ENCODE data around the gene MTPN. TPM values are rescaled to one million over a fixed set of nuclear protein-coding genes. Genes with fewer than 3 reads are reported as not detected.

Gene MTPN
- total RNA-seq, 5 donors from 2014 or later (not counting 1 experiment from before 2014, with no cell fraction given) = 74.2 to 96.3 (median 84.1) TPM

GRCh38 chr7:135991906-135992305 lies 14.7 kb upstream of the MTPN start:
- H3K4me1 Mint-ChIP-seq = peaks cover 9 to 27% (median 17%) of the 10 kb centered on the region in 3 donors
- H3K9me3 Mint-ChIP-seq = no peaks in the 10 kb centered on the region
- Histone ChIP-seq H3K27me3 (replicated peaks in 1 of 2; ENCODE audit: control insufficient read depth in 2 of 2, extremely low read depth in 1 of 2, insufficient read depth in 2 of 2, low read length in 1 of 2) (no peaks in the 10 kb centered on the region), H3K4me3 (ENCODE audit: control insufficient read depth in 1 of 2, extremely low read depth in 1 of 2, low read length in 1 of 2) (no peak overlapping the region), H3K36me3 (ENCODE audit: control insufficient read depth in 2 of 2, extremely low read depth in 1 of 2, insufficient read depth in 1 of 2, low read length in 1 of 2) (no peaks in the 10 kb centered on the region), H3K4me1 (ENCODE audit: control insufficient read depth in 1 of 2, extremely low read depth in 1 of 2, insufficient read depth in 2 of 2, low read length in 2 of 2) (peaks cover 0 to 13% of the 10 kb centered on the region in 2 experiments), H3K9me3 (no peaks in the 10 kb centered on the region), H3K27ac (ENCODE audit: low read length) (no peak overlapping the region)
- DNase-seq (no peak), ATAC-seq (replicated peaks in 1 of 4) (no peak)
- no peak overlapping the region for H3K4me3 Mint-ChIP-seq
- POLR2A ChIA-PET = no interaction called here
- H3K36me3 Mint-ChIP-seq = peaks cover 11% of the 10 kb centered on the region
- no peaks in the 10 kb centered on the region for H3K27me3 Mint-ChIP-seq
- H3K27ac Mint-ChIP-seq = no peak overlapping the region
- 100% methylated on average over 1 of the region's 2 CpGs for WGBS (ENCODE audit: insufficient coverage)
- CTCF ChIA-PET = interaction anchor here (0.6 to 0.7 kb wide), 3 partner anchors 9 to 1462 kb away, joined by 3 to 9 read pairs (median 4); no protein-coding TSS in a partner anchor

GRCh38 chr7:135991322-135991721 lies 14.2 kb upstream of the MTPN start:
- POLR2A ChIA-PET = interaction anchor here in 1 of 2 donors (0.6 kb wide), 1 partner anchor 9 kb away, joined by 3 read pairs; no protein-coding TSS in a partner anchor
- H3K4me3 ChIP-seq (ENCODE audit: control insufficient read depth in 1 of 2, extremely low read depth in 1 of 2, low read length in 1 of 2) = no peak overlapping the region
- Mint-ChIP-seq H3K4me1 (peaks cover 9 to 27% (median 17%) of the 10 kb centered on the region in 3 donors), H3K27me3 (no peaks in the 10 kb centered on the region), H3K9me3 (no peaks in the 10 kb centered on the region), H3K27ac (no peak overlapping the region), H3K36me3 (peaks cover 11% of the 10 kb centered on the region), H3K4me3 (no peak overlapping the region)
- no peak for ATAC-seq (replicated peaks in 1 of 4)
- no peaks in the 10 kb centered on the region for H3K36me3 ChIP-seq (ENCODE audit: control insufficient read depth in 2 of 2, extremely low read depth in 1 of 2, insufficient read depth in 1 of 2, low read length in 1 of 2)
- H3K9me3 ChIP-seq = no peaks in the 10 kb centered on the region
- H3K27me3 ChIP-seq (replicated peaks in 1 of 2; ENCODE audit: control insufficient read depth in 2 of 2, extremely low read depth in 1 of 2, insufficient read depth in 2 of 2, low read length in 1 of 2) = no peaks in the 10 kb centered on the region
- H3K27ac ChIP-seq (ENCODE audit: low read length) = no peak overlapping the region
- CTCF ChIA-PET = interaction anchor here (0.6 to 0.7 kb wide), 3 partner anchors 10 to 1463 kb away, joined by 3 to 9 read pairs (median 4); no protein-coding TSS in a partner anchor
- 86% methylated on average over 1 of the region's 6 CpGs for WGBS (ENCODE audit: insufficient coverage)
- DNase-seq = no peak
- H3K4me1 ChIP-seq (ENCODE audit: control insufficient read depth in 1 of 2, extremely low read depth in 1 of 2, insufficient read depth in 2 of 2, low read length in 2 of 2) = peaks cover 0 to 13% of the 10 kb centered on the region in 2 experiments

GRCh38 chr7:135990258-135990657 lies 13.1 kb upstream of the MTPN start:
- ChIA-PET CTCF (interaction anchor here in 1 of 2 donors (0.6 kb wide), 1 partner anchor 419 kb away, joined by 3 read pairs; no protein-coding TSS in a partner anchor), POLR2A (interaction anchor here (0.6 kb wide), 2 partner anchors 11 to 43 kb away, joined by 3 read pairs; no protein-coding TSS in a partner anchor)
- no peak for DNase-seq
- WGBS (ENCODE audit: insufficient coverage) = no CpG with 5 or more reads among the region's 1 CpG
- Histone ChIP-seq H3K4me3 (ENCODE audit: control insufficient read depth in 1 of 2, extremely low read depth in 1 of 2, low read length in 1 of 2) (no peak overlapping the region), H3K27me3 (replicated peaks in 1 of 2; ENCODE audit: control insufficient read depth in 2 of 2, extremely low read depth in 1 of 2, insufficient read depth in 2 of 2, low read length in 1 of 2) (no peaks in the 10 kb centered on the region), H3K27ac (ENCODE audit: low read length) (no peak overlapping the region), H3K9me3 (no peaks in the 10 kb centered on the region), H3K4me1 (ENCODE audit: control insufficient read depth in 1 of 2, extremely low read depth in 1 of 2, insufficient read depth in 2 of 2, low read length in 2 of 2) (peaks cover 0 to 13% of the 10 kb centered on the region in 2 experiments), H3K36me3 (ENCODE audit: control insufficient read depth in 2 of 2, extremely low read depth in 1 of 2, insufficient read depth in 1 of 2, low read length in 1 of 2) (no peaks in the 10 kb centered on the region)
- Mint-ChIP-seq H3K4me1 (peaks cover 9 to 32% (median 21%) of the 10 kb centered on the region in 3 donors), H3K9me3 (no peaks in the 10 kb centered on the region), H3K27me3 (no peaks in the 10 kb centered on the region), H3K27ac (no peak overlapping the region), H3K4me3 (no peak overlapping the region), H3K36me3 (peaks cover 8% of the 10 kb centered on the region)
- no peak for ATAC-seq (replicated peaks in 1 of 4)

- Histone ChIP-seq H3K4me3 (ENCODE audit: control insufficient read depth in 1 of 2, extremely low read depth in 1 of 2, low read length in 1 of 2) (peak overlapping the region in 1 of 2 donors; percentile 35), H3K27me3 (replicated peaks in 1 of 2; ENCODE audit: control insufficient read depth in 2 of 2, extremely low read depth in 1 of 2, insufficient read depth in 2 of 2, low read length in 1 of 2) (no peaks in the 10 kb centered on the region), H3K9me3 (no peaks in the 10 kb centered on the region), H3K27ac (ENCODE audit: low read length) (peak overlapping the region; percentile 75), H3K36me3 (ENCODE audit: control insufficient read depth in 2 of 2, extremely low read depth in 1 of 2, insufficient read depth in 1 of 2, low read length in 1 of 2) (no peaks in the 10 kb centered on the region), H3K4me1 (ENCODE audit: control insufficient read depth in 1 of 2, extremely low read depth in 1 of 2, insufficient read depth in 2 of 2, low read length in 2 of 2) (peaks cover 2 to 32% of the 10 kb centered on the region in 2 experiments)
- CTCF ChIA-PET = interaction anchor here (0.6 to 0.7 kb wide), 3 partner anchors 28 to 517 kb away, joined by 3 read pairs; no protein-coding TSS in a partner anchor
- peak overlapping the region; percentile 76 to 77 (median 76) for H3K4me3 Mint-ChIP-seq
- H3K27ac Mint-ChIP-seq = peak overlapping the region; percentile 93 to 95
- no peaks in the 10 kb centered on the region for H3K27me3 Mint-ChIP-seq
- POLR2A ChIA-PET = interaction anchor here in 1 of 2 donors (0.6 to 1.1 kb wide), 3 partner anchors 9 to 17 kb away, joined by 3 read pairs; no protein-coding TSS in a partner anchor
- H3K9me3 Mint-ChIP-seq = no peaks in the 10 kb centered on the region
- H3K36me3 Mint-ChIP-seq = no peaks in the 10 kb centered on the region
- H3K4me1 Mint-ChIP-seq = peaks cover 57 to 61% (median 59%) of the 10 kb centered on the region in 3 donors
- 64% methylated on average over 4 of the region's 8 CpGs for WGBS (ENCODE audit: insufficient coverage)
- ATAC-seq (replicated peaks in 1 of 4) = no peak
- DNase-seq = peak in 3 of 35 experiments; percentile 2 to 17 (median 6)
Measured at GRCh38 chr7:135981958-135982646, 4.9 kb upstream of the MTPN start.

GRCh38 chr7:135980665-135981180 lies 3.6 kb upstream of the MTPN start:
- H3K36me3 Mint-ChIP-seq = no peaks in the 10 kb centered on the region
- POLR2A ChIA-PET = no interaction called here
- peaks cover 60 to 69% (median 65%) of the 10 kb centered on the region in 3 donors for H3K4me1 Mint-ChIP-seq

GRCh38 chr7:135980012-135980551 lies 2.9 kb upstream of the MTPN start:
- Histone ChIP-seq H3K36me3 (ENCODE audit: control insufficient read depth in 2 of 2, extremely low read depth in 1 of 2, insufficient read depth in 1 of 2, low read length in 1 of 2) (no peaks in the 10 kb centered on the region), H3K27ac (ENCODE audit: low read length) (peak overlapping the region; percentile 75), H3K27me3 (replicated peaks in 1 of 2; ENCODE audit: control insufficient read depth in 2 of 2, extremely low read depth in 1 of 2, insufficient read depth in 2 of 2, low read length in 1 of 2) (no peaks in the 10 kb centered on the region), H3K4me1 (ENCODE audit: control insufficient read depth in 1 of 2, extremely low read depth in 1 of 2, insufficient read depth in 2 of 2, low read length in 2 of 2) (peaks cover 18 to 36% of the 10 kb centered on the region in 2 experiments), H3K9me3 (no peaks in the 10 kb centered on the region), H3K4me3 (ENCODE audit: control insufficient read depth in 1 of 2, extremely low read depth in 1 of 2, low read length in 1 of 2) (peak overlapping the region in 1 of 2 donors; percentile 35)
- no peaks in the 10 kb centered on the region for H3K9me3 Mint-ChIP-seq
- H3K27me3 Mint-ChIP-seq = no peaks in the 10 kb centered on the region
- WGBS (ENCODE audit: insufficient coverage) = 40% methylated on average over 1 of the region's 2 CpGs
- peaks cover 63 to 72% (median 69%) of the 10 kb centered on the region in 3 donors for H3K4me1 Mint-ChIP-seq
- peak overlapping the region; percentile 93 to 95 for H3K27ac Mint-ChIP-seq
- DNase-seq (peak in 1 of 35 experiments; percentile 15), ATAC-seq (replicated peaks in 1 of 4) (no peak)
- no peaks in the 10 kb centered on the region for H3K36me3 Mint-ChIP-seq
- CTCF ChIA-PET = no interaction called here
- peak overlapping the region; percentile 76 to 77 (median 76) for H3K4me3 Mint-ChIP-seq
- POLR2A ChIA-PET = no interaction called here

More at GRCh38 chr7:135980665-135981180, 3.6 kb upstream of the MTPN start:
- CTCF ChIA-PET = no interaction called here
- Histone ChIP-seq H3K36me3 (ENCODE audit: control insufficient read depth in 2 of 2, extremely low read depth in 1 of 2, insufficient read depth in 1 of 2, low read length in 1 of 2) (no peaks in the 10 kb centered on the region), H3K27ac (ENCODE audit: low read length) (peak overlapping the region; percentile 75), H3K4me3 (ENCODE audit: control insufficient read depth in 1 of 2, extremely low read depth in 1 of 2, low read length in 1 of 2) (peak overlapping the region in 1 of 2 donors; percentile 35), H3K9me3 (no peaks in the 10 kb centered on the region), H3K4me1 (ENCODE audit: control insufficient read depth in 1 of 2, extremely low read depth in 1 of 2, insufficient read depth in 2 of 2, low read length in 2 of 2) (peaks cover 12 to 33% of the 10 kb centered on the region in 2 experiments), H3K27me3 (replicated peaks in 1 of 2; ENCODE audit: control insufficient read depth in 2 of 2, extremely low read depth in 1 of 2, insufficient read depth in 2 of 2, low read length in 1 of 2) (no peaks in the 10 kb centered on the region)
- H3K9me3 Mint-ChIP-seq = no peaks in the 10 kb centered on the region
- peak overlapping the region; percentile 93 to 95 for H3K27ac Mint-ChIP-seq
- 0% methylated on average over 1 of the region's 3 CpGs for WGBS (ENCODE audit: insufficient coverage)
- ATAC-seq (replicated peaks in 1 of 4) (peak; percentile 62 to 71 (median 66)), DNase-seq (peak; percentile 6 to 84 (median 56))
- no peaks in the 10 kb centered on the region for H3K27me3 Mint-ChIP-seq
- H3K4me3 Mint-ChIP-seq = peak overlapping the region; percentile 76 to 77 (median 76)
